Body of pancreas (tissue), 4 donors: ENCODE data around the gene KCNIP4. TPM values are rescaled to one million over a fixed set of nuclear protein-coding genes. Genes with fewer than 3 reads are reported as not detected.

Experiments
- ATAC-seq: fragments of 150-250 bp; one replicate; pipeline ENCODE4 v1.9.1; 2016
- DNase-seq, 4 donors: peaks; one replicate each; pipeline ENCODE4 v3.0.0-alpha.2; 2019
- H3K27ac ChIP-seq, 4 donors: fragments of 200-600 bp; sonication (generic); 1 replicate in 3 of 4; 2 replicates in 1 of 4; pipeline versions ENCODE4 v1.5.1 to v1.6.1; 2016 to 2019; ENCODE audit warnings: mild to moderate bottlenecking in 1 of 4, mixed read lengths in 1 of 4, moderate library complexity in 1 of 4
- H3K27me3 ChIP-seq, 2 donors: fragments of 200-600 bp; sonication (generic); one replicate each; pipeline ENCODE4 v1.6.0; 2016; ENCODE audit warnings: mild to moderate bottlenecking in 1 of 2
- H3K36me3 ChIP-seq, 2 donors: fragments of 200-600 bp; sonication (generic); replicated peaks in 1 of 2; 2 replicates each; pipeline ENCODE4 v1.5.1; 2016; ENCODE audit warnings: low read depth in 2 of 2; ENCODE audit not compliant: insufficient read depth in 1 of 2
- H3K4me1 ChIP-seq: fragments of 200-600 bp; sonication (generic); one replicate; pipeline ENCODE4 v1.6.0; 2016
- H3K4me3 ChIP-seq, 2 donors: fragments of 200-600 bp; sonication (generic); 1 replicate in 1 of 2; 2 replicates in 1 of 2; pipeline ENCODE4 v1.5.1; 2016 to 2019
- H3K9me3 ChIP-seq, 3 donors: fragments of 200-600 bp; sonication (generic); 1 replicate in 2 of 3; 2 replicates in 1 of 3; pipeline ENCODE4 v1.5.1; 2016
- POLR2A ChIP-seq, 3 donors: fragments of 450-650 bp; IDR thresholded peaks; one replicate each; pipeline ENCODE4 v1.6.1; 2016; ENCODE audit warnings: antibody characterized with exemption in 3 of 3, mild to moderate bottlenecking in 2 of 3
- WGBS, 2 donors: methylation state at CpG; one replicate each; pipeline ENCODE4 v1.1.5; 2017; 5-methylcytosine and 5-hydroxymethylcytosine counted together
- intact Hi-C: fragments of 100-400 bp; cut with DNase I; formaldehyde crosslinking; loops from one replicate; pipeline ENCODE4 v1.15.1; 2023
- total RNA-seq, 2 donors: library from RNA; depleted of rRNA; stranded (reverse); fragments of >200 nt; gene quantifications; one replicate each; pipeline ENCODE4 v1.1.0, GENCODE V29; 2016
- TF ChIP-seq, protein P1 (sequence below), 7 experiments: fragments of 450-650 bp in 4 of 7; fragments of 200-600 bp in 3 of 7; sonication (generic) in 3 of 7; IDR thresholded peaks; one replicate each; pipeline ENCODE4 v1.5.1; 2016 to 2019; ENCODE audit warnings: antibody characterized with exemption in 7 of 7

KCNIP4 gene
- total RNA-seq, 2 donors from 2014 or later = not detected

DNA sequence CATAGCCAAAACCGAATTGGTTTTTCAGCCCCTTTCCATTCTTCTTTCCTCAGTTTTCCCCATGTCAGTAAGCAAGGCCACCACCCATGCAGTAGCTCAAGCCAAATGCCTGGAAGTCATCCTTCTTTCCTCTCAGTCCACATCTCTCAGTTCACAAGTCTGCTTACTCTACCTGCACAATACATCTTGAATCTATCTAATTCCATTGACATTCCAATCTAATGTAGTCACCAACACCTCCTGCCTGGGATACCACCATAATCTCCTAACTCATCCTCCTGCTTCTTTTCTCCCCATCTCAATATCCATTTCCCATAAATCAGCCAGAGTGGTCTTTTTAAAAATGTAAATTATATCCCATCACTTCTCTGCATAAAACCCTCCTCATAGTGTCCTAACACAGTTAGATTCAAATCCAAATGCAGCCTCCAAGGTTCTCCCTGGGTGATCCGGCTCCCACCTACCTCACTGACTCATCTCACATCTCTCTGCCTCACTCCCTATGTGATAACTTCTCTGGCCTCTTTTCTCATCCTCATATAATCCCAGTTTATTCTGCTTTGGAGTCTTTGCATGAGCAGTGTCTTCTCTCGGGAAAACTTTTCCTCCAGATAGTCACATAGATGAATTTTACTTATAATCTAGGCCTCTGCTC lies 26.9 kb downstream of the KCNIP4 start:
- no peaks in the 10 kb centered on the region for H3K9me3 ChIP-seq
- DNase-seq (no peak), ATAC-seq (no peak)
- H3K36me3 ChIP-seq = no peaks in the 10 kb centered on the region
- H3K27me3 ChIP-seq = no peaks in the 10 kb centered on the region
- H3K27ac ChIP-seq = no peak overlapping the region
- WGBS, 2 donors = 34 to 48% methylated on average over 3 of the region's 3 CpGs
- H3K4me1 ChIP-seq = no peaks in the 10 kb centered on the region
- no peak for TF ChIP-seq POLR2A (IDR thresholded peaks at IDR 0.05)
- TF ChIP-seq, protein P1, sequence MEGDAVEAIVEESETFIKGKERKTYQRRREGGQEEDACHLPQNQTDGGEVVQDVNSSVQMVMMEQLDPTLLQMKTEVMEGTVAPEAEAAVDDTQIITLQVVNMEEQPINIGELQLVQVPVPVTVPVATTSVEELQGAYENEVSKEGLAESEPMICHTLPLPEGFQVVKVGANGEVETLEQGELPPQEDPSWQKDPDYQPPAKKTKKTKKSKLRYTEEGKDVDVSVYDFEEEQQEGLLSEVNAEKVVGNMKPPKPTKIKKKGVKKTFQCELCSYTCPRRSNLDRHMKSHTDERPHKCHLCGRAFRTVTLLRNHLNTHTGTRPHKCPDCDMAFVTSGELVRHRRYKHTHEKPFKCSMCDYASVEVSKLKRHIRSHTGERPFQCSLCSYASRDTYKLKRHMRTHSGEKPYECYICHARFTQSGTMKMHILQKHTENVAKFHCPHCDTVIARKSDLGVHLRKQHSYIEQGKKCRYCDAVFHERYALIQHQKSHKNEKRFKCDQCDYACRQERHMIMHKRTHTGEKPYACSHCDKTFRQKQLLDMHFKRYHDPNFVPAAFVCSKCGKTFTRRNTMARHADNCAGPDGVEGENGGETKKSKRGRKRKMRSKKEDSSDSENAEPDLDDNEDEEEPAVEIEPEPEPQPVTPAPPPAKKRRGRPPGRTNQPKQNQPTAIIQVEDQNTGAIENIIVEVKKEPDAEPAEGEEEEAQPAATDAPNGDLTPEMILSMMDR (IDR thresholded peaks at IDR 0.05) = no peak
- H3K4me3 ChIP-seq = no peak overlapping the region
- intact Hi-C loops = no loop called here

DNA sequence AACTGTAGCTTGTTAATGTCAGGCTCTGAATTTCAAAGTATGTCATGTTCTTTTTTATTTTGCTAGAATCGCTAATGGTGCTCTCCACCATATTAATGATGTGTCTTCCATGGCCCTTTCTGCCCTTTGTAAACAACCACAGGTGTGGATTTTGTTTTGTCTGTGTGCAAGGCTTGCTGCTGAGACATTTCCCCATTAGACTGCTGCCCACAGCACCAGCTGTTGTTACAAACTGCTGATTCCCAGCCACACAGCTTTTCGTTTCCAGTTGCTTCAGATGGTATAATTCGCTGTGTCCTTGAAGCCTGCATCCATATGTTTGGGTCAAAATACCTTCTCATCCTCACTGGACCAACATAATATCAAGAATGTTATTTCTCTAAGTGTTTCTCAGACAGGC lies 32.8 kb downstream of the KCNIP4 start:
- DNase-seq (no peak), ATAC-seq (no peak)
- intact Hi-C loops = no loop called here
- Histone ChIP-seq H3K27me3 (no peaks in the 10 kb centered on the region), H3K4me3 (no peak overlapping the region), H3K27ac (no peak overlapping the region), H3K4me1 (no peaks in the 10 kb centered on the region), H3K9me3 (no peaks in the 10 kb centered on the region), H3K36me3 (no peaks in the 10 kb centered on the region)
- no peak for TF ChIP-seq POLR2A (IDR thresholded peaks at IDR 0.05)
- TF ChIP-seq, protein P1 (IDR thresholded peaks at IDR 0.05) = no peak
- WGBS, 2 donors = 52 to 56% methylated on average over 3 of the region's 3 CpGs

DNA sequence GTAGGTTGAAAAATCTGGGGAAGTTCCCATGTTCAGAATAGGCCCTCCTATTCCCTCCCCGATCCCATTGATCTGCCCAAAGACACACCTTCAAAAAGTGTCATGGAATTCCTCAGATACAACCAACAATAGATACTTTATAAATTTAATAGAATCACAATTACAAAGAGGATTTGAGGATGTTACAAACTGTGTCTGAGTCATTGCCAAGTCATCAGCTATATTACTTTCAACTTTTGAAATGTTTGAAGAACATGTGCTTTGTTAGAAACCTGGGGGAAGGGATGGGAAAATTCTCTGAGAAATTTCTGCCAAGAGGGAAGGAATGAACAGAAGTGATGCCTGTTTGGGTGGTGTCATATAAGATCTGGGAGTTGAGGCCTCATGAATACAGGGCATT lies 46.7 kb downstream of the KCNIP4 start:
- DNase-seq (no peak), ATAC-seq (no peak)
- no peaks in the 10 kb centered on the region for H3K4me1 ChIP-seq
- H3K27ac ChIP-seq = no peak overlapping the region
- no peak for TF ChIP-seq POLR2A (IDR thresholded peaks at IDR 0.05)
- intact Hi-C loops = no loop called here
- 76 to 78% methylated on average over 1 of the region's 1 CpG for WGBS, 2 donors
- H3K9me3 ChIP-seq = peaks cover 0 to 6% (median 0%) of the 10 kb centered on the region in 3 donors
- H3K4me3 ChIP-seq = no peak overlapping the region
- H3K36me3 ChIP-seq = no peaks in the 10 kb centered on the region
- no peaks in the 10 kb centered on the region for H3K27me3 ChIP-seq

DNA sequence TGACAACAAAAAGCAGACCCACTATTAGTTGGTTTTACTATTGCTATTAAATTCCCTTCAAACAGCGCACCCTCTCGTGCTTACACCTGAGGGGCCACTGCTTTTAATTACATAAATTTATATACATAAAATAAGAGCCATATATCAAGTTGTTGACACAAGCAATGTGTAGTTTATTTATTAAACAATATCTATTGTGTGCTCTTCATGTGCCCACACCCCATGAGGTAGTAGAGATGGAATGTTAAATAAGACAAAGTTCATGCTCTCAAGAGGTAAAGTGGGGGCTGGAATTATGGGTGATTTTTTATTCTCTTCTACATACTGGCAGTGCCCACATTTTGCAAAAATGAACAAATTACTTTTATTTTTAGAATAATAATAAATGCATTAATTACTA lies 47.3 kb downstream of the KCNIP4 start:
- ATAC-seq (no peak), DNase-seq (no peak)
- no peak overlapping the region for H3K27ac ChIP-seq
- no peaks in the 10 kb centered on the region for H3K4me1 ChIP-seq
- no peaks in the 10 kb centered on the region for H3K27me3 ChIP-seq
- no peaks in the 10 kb centered on the region for H3K36me3 ChIP-seq
- peaks cover 0 to 6% (median 0%) of the 10 kb centered on the region in 3 donors for H3K9me3 ChIP-seq
- TF ChIP-seq POLR2A (IDR thresholded peaks at IDR 0.05) = no peak
- TF ChIP-seq, protein P1 (IDR thresholded peaks at IDR 0.05) = no peak
- 58 to 70% methylated on average over 2 of the region's 2 CpGs for WGBS, 2 donors
- no peak overlapping the region for H3K4me3 ChIP-seq
- intact Hi-C loops = no loop called here

DNA sequence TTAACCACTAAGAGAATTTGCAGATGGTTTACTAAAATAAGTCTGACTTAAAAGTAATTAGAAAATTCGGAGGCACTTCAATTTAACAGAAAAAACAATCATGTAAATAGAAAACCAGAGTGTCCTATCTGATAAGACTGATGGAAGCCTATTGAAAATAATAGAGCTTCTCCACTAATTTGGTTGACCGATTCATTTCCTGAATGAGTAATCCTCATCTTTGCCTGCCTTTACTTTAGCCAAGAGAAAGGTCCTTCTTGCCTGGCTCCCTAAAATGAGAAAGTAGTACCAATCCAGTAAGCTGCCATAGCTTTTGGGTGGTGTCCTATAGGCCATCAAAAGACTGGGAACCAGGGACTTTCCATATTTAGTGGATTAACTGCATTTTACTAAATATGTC lies 48.4 kb downstream of the KCNIP4 start:
- TF ChIP-seq, protein P1 (IDR thresholded peaks at IDR 0.05) = no peak
- TF ChIP-seq POLR2A (IDR thresholded peaks at IDR 0.05) = no peak
- ATAC-seq = no peak
- Histone ChIP-seq H3K4me1 (no peaks in the 10 kb centered on the region), H3K27me3 (no peaks in the 10 kb centered on the region), H3K36me3 (no peaks in the 10 kb centered on the region), H3K27ac (no peak overlapping the region), H3K9me3 (peaks cover 0 to 6% (median 0%) of the 10 kb centered on the region in 3 donors), H3K4me3 (no peak overlapping the region)
- WGBS, 2 donors = 9 to 11% methylated on average over 2 of the region's 2 CpGs
- DNase-seq = no peak
- intact Hi-C loops = no loop called here
